ENCODE data around the gene RXRG.

GRCh38 chr1:165419839-165420238 is 25.1 kb downstream of the RXRG start:
- no peak for TF ChIP-seq CTCF (IDR thresholded peaks at IDR 0.05; ENCODE audit: poor library complexity)
- TF ChIP-seq EZH2 (IDR thresholded peaks at IDR 0.05; ENCODE audit: borderline replicate concordance) = no peak
- TF ChIP-seq EZH2phosphoT487 (IDR thresholded peaks at IDR 0.05; ENCODE audit: low read depth, severe bottlenecking, unreplicated experiment) = no peak

All from hepatocyte (in vitro differentiated cells).